HT1080 (cell line): Measurements from ENCODE around the gene ZFPM1. TPM values are rescaled to one million over a fixed set of nuclear protein-coding genes. Genes with fewer than 3 reads are reported as not detected.
"Not testable (repeated sequence)": the region's sequence is repeated elsewhere in the genome, so short reads cannot be mapped to it uniquely, and the experiment has no call there.

Source experiments
- DNase-seq: peaks from one replicate; pipeline ENCODE4 v3.0.0-alpha.2; 2015; ENCODE audit warnings: low read depth
- polyA plus RNA-seq, 2 experiments: library from polyadenylated mRNA; depleted of rRNA; stranded (reverse); fragments of >200 nt; gene quantifications; 2 replicates each; pipeline ENCODE4 v1.2.3, GENCODE V29; 2015
- total RNA-seq: library from RNA; depleted of rRNA; stranded (reverse); fragments of >200 nt; shearing (Covaris generic); gene quantifications from 2 replicates; pipeline ENCODE4 v1.2.3, GENCODE V29; 2014; rRNA removed

The ZFPM1 gene
- 1.4 and 1.9 TPM in 2 replicates for total RNA-seq
- 3.0 and 3.1 TPM in 2 replicates for polyA plus RNA-seq (2015; cell fraction: cytosol; rRNA removed)
- 2.1 and 3.0 TPM in 2 replicates for polyA plus RNA-seq (2015; cell fraction: nucleus; rRNA removed)

- no peak for DNase-seq
Observed at GRCh38 chr16:88453217-88453531, at the start of gene ZFPM1. TSS of gene ZFPM1 (plus strand) at chr16:88453280. CDS start at chr16:88453639, 359 bp downstream.

- DNase-seq: no peak
Observed at GRCh38 chr16:88403794-88404581, 49.1 kb upstream of the ZFPM1 start.

- no peak for DNase-seq
Observed at GRCh38 chr16:88404769-88405168, 48.3 kb upstream of the ZFPM1 start.

- DNase-seq: no peak
Observed at GRCh38 chr16:88405216-88406060, 47.6 kb upstream of the ZFPM1 start.

GRCh38 chr16:88406096-88407041 lies 46.7 kb upstream of the ZFPM1 start:
- DNase-seq: no peak

GRCh38 chr16:88407042-88407420 lies 46.0 kb upstream of the ZFPM1 start:
- DNase-seq: no peak

- DNase-seq: no peak
Observed at GRCh38 chr16:88407807-88408206, 45.3 kb upstream of the ZFPM1 start.

GRCh38 chr16:88408561-88409142 lies 44.4 kb upstream of the ZFPM1 start:
- no peak for DNase-seq

GRCh38 chr16:88409296-88410065 lies 43.6 kb upstream of the ZFPM1 start:
- DNase-seq: no peak

GRCh38 chr16:88410297-88410968 lies 42.6 kb upstream of the ZFPM1 start:
- not testable (repeated sequence) for DNase-seq

- no peak for DNase-seq
Observed at GRCh38 chr16:88411951-88412576, 41.0 kb upstream of the ZFPM1 start.

GRCh38 chr16:88412766-88413165 lies 40.3 kb upstream of the ZFPM1 start:
- no peak for DNase-seq

- no peak for DNase-seq
Observed at GRCh38 chr16:88413231-88413630, 39.8 kb upstream of the ZFPM1 start.

GRCh38 chr16:88413631-88414030 lies 39.4 kb upstream of the ZFPM1 start:
- no peak for DNase-seq

GRCh38 chr16:88414521-88415380 lies 38.3 kb upstream of the ZFPM1 start:
- DNase-seq: no peak

- no peak for DNase-seq
Observed at GRCh38 chr16:88415381-88415705, 37.7 kb upstream of the ZFPM1 start.

GRCh38 chr16:88415713-88416323 lies 37.3 kb upstream of the ZFPM1 start:
- no peak for DNase-seq

GRCh38 chr16:88416686-88417085 lies 36.4 kb upstream of the ZFPM1 start:
- DNase-seq: no peak
